GM19397 (cell line): ENCODE data around the gene SPINT3.

Experiments
- ATAC-seq: cut with Tn5 transposase; IDR thresholded peaks from one replicate; pipeline ENCODE4 v1.9.1; 2021; ENCODE audit warnings: mild to moderate bottlenecking, moderate library complexity; ENCODE audit not compliant: unreplicated experiment

The SPINT3 gene

GRCh38 chr20:45462711-45463509, 52.5 kb downstream of the SPINT3 start:
- ATAC-seq = no peak
